Measurements from ENCODE around the gene PCBP2. TPM values are rescaled to one million over a fixed set of nuclear protein-coding genes. Genes with fewer than 3 reads are reported as not detected.

The PCBP2 gene
- total and polyA plus RNA-seq, 12 donors, result 255 to 1,158 (median 546) TPM

DNA sequence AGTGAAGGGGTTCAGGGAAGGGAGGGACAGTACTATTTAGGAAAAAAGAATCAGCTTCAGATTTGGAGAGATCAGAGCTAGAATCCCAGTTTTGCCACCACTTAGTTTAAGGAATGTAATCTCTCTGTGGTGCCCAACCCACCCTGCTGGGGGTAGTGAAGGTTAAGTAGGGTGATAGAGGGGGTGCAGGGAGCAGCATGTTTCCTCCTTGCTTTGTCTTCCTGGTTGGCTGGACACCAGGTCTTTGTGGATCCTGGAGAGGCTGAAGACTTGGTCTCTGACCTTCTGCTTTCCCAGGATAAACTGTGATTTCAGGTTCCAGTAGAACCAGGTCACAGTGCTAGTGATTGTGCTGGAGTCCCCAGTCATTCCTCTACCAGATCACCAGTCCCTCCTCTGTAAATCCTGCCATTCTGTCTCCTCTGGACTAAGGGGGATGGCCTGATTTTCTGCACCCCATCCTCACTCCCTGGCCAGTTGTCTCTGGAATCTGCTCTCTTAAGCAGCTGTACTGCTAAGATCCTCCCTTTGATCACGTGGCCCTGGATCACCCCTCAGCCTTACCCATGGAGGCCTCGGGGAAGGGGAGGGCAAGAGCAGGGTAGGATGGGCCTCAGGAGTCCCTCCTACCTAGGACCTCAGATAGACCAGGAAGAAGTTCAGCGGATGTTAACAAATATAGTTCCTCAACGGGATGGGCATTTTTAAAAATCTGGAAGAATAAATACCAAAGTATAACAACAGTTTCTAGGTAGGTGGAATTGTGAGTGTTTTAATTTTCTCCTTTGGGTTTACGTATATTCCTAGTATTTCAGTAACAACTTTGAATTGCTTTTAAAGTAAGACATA, 44.2 kb downstream of the PCBP2 start:
- Histone ChIP-seq H3K36me3 (replicated peaks in 1 of 2) (no peaks in the 10 kb centered on the region), H3K9me3 (replicated peaks in 1 of 3) (no peaks in the 10 kb centered on the region), H3K27me3 (no peaks in the 10 kb centered on the region), H3K27ac (peak overlapping the region in 3 of 5 donors; percentile 22 to 71 (median 37)), H3K4me1 (replicated peaks in 1 of 2) (peaks cover 26 to 37% of the 10 kb centered on the region in 2 donors), H3K4me3 (peak overlapping the region in 1 of 4 donors; percentile 7)
- 40 to 46% (median 44%) methylated on average over 5 of the region's 5 CpGs for WGBS, 4 donors
- intact Hi-C loops (cut with DNase I), result no loop called here
- DNase-seq, result peak in 5 of 7 donors; percentile 54 to 82 (median 66)
- no peak for TF ChIP-seq POLR2A (IDR thresholded peaks at IDR 0.05)
- TF ChIP-seq, protein P1, sequence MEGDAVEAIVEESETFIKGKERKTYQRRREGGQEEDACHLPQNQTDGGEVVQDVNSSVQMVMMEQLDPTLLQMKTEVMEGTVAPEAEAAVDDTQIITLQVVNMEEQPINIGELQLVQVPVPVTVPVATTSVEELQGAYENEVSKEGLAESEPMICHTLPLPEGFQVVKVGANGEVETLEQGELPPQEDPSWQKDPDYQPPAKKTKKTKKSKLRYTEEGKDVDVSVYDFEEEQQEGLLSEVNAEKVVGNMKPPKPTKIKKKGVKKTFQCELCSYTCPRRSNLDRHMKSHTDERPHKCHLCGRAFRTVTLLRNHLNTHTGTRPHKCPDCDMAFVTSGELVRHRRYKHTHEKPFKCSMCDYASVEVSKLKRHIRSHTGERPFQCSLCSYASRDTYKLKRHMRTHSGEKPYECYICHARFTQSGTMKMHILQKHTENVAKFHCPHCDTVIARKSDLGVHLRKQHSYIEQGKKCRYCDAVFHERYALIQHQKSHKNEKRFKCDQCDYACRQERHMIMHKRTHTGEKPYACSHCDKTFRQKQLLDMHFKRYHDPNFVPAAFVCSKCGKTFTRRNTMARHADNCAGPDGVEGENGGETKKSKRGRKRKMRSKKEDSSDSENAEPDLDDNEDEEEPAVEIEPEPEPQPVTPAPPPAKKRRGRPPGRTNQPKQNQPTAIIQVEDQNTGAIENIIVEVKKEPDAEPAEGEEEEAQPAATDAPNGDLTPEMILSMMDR (IDR thresholded peaks at IDR 0.05), result no peak

- H3K27me3 ChIP-seq, result no peaks in the 10 kb centered on the region
- no peaks in the 10 kb centered on the region for H3K9me3 ChIP-seq (replicated peaks in 1 of 3)
- peak overlapping the region in 1 of 4 donors; percentile 7 for H3K4me3 ChIP-seq
- intact Hi-C loops (cut with DNase I), result no loop called here
- TF ChIP-seq POLR2A (IDR thresholded peaks at IDR 0.05), result no peak
- DNase-seq, result no peak
- H3K36me3 ChIP-seq (replicated peaks in 1 of 2), result no peaks in the 10 kb centered on the region
- 46 to 100% (median 73%) methylated on average over 1 of the region's 1 CpG for WGBS, 4 donors
- peak overlapping the region in 2 of 5 donors; percentile 37 to 71 for H3K27ac ChIP-seq
- peaks cover 30 to 40% of the 10 kb centered on the region in 2 donors for H3K4me1 ChIP-seq (replicated peaks in 1 of 2)
Measured at GRCh38 chr12:53496752-53497032, 44.8 kb downstream of the PCBP2 start.

DNA sequence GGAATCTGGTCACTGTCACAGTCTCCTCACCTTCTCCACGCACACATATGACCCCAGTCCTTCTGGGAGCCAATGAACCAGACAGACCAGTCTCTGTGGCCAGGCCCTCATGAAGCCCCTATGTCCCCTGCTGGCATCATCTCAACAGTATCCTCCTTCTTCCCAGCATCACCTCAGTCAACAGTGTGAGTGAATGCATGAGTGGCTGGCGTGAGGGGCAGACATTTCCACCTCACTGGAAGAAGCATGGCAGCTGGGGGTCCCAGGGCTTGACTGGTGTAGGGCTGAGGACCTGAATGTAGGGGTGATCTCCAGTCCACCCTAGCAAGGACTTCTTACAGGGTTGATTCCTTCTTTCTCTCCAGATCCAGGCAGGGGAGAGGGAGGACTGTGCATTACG, 45.6 kb downstream of the PCBP2 start:
- intact Hi-C loops (cut with DNase I), result no loop called here
- TF ChIP-seq POLR2A (IDR thresholded peaks at IDR 0.05), result no peak
- TF ChIP-seq, protein P1 (IDR thresholded peaks at IDR 0.05), result no peak
- H3K27me3 ChIP-seq, result no peaks in the 10 kb centered on the region
- no peaks in the 10 kb centered on the region for H3K36me3 ChIP-seq (replicated peaks in 1 of 2)
- H3K4me1 ChIP-seq (replicated peaks in 1 of 2), result peaks cover 29 to 41% of the 10 kb centered on the region in 2 donors
- no peak overlapping the region for H3K4me3 ChIP-seq
- no peak for DNase-seq
- H3K27ac ChIP-seq, result peak overlapping the region in 1 of 5 donors; percentile 37
- 90 to 96% (median 94%) methylated on average over 2 to 3 of the region's 3 CpGs for WGBS, 4 donors
- H3K9me3 ChIP-seq (replicated peaks in 1 of 3), result no peaks in the 10 kb centered on the region

DNA sequence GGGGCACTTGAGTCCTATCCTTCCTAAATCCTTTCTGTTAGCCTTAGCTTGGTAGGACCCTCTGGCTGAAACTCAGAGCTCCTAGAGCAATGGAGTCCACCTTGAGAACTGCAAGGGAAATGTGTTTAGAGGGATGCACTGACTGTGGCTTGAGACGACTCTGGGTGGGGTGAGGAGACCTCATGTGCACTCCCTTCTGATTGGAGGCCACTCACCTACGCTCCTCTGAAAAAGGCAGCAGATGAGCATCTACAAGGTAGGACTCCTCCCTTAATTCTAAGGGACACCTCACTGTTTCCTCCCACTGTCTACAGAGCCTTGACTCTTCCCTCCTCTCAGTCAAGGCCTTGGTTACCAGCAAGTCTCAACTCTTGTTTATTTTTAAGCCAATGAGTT, 46.3 kb downstream of the PCBP2 start:
- peaks cover 27 to 43% of the 10 kb centered on the region in 2 donors for H3K4me1 ChIP-seq (replicated peaks in 1 of 2)
- H3K36me3 ChIP-seq (replicated peaks in 1 of 2), result no peaks in the 10 kb centered on the region
- intact Hi-C loops (cut with DNase I), result no loop called here
- no peak for DNase-seq
- peak overlapping the region in 2 of 5 donors; percentile 30 to 93 for H3K27ac ChIP-seq
- TF ChIP-seq, protein P1 (IDR thresholded peaks at IDR 0.05), result no peak
- no peak for TF ChIP-seq POLR2A (IDR thresholded peaks at IDR 0.05)
- no peaks in the 10 kb centered on the region for H3K27me3 ChIP-seq
- WGBS, 4 donors, result 80 to 86% (median 83%) methylated on average over 2 of the region's 2 CpGs
- no peak overlapping the region for H3K4me3 ChIP-seq
- no peaks in the 10 kb centered on the region for H3K9me3 ChIP-seq (replicated peaks in 1 of 3)

Measured in adrenal gland (tissue), 12 donors.